Measurements from ENCODE around the gene HLCS. TPM values are rescaled to one million over a fixed set of nuclear protein-coding genes. Genes with fewer than 3 reads are reported as not detected.
"Not testable (repeated sequence)": the region's sequence is repeated elsewhere in the genome, so short reads cannot be mapped to it uniquely, and the experiment has no call there.

Gene HLCS
- total RNA-seq, 1 experiment from 2014 or later, result 30.9 TPM

DNA sequence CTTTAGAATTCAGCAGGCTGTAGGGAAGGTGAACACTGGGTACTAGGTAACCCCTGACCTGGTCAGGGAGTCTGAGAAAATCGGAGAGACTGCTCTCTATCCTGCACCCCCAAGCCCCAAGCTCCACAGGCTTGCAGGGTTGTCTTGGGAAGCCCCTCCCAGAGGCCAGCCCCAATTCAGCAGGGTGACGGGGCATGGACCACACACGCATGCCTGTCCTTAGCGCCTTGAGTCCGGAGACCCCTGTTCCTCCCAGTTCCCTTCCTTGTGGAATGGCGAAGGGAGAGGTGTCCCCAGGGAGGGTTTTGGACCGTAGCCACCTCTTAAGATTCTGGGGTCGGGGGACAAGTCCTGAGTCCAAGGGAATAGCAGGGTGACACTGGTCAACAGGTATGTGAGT, 116.1 kb downstream of the HLCS start:
- DNase-seq (ENCODE audit: low read depth), result no peak

DNA sequence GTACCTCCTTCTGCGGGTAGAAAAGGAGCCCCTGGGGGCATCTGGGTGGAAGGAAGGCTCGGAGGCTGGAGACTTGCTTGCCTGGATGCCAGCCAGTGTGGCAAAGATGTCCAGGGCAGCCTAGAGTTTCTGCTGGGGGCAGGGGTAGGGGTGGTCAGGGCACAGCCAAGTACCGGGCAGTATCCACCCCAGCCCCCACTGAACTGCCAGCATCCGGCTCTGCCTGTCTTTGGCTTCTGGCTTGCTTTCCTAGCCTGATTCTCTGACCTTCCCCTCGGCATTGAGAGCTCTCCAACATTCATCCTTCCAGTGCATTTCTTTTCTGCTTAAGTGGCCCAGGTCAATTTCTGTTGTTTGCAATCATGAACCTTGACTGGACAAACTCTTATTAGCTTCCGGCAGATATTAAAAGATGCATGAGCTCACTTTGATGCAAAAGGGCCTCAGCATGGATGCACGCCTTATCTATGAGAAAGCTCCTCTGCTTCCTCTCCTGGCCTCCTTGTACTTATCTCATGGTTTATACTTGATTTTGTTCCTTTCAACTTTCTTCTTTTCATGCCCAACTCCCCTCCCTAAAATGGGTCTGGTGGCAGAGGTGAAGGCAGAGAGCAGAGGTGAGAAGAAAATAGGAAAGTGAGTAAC, 116.9 kb downstream of the HLCS start:
- DNase-seq (ENCODE audit: low read depth), result no peak

DNA sequence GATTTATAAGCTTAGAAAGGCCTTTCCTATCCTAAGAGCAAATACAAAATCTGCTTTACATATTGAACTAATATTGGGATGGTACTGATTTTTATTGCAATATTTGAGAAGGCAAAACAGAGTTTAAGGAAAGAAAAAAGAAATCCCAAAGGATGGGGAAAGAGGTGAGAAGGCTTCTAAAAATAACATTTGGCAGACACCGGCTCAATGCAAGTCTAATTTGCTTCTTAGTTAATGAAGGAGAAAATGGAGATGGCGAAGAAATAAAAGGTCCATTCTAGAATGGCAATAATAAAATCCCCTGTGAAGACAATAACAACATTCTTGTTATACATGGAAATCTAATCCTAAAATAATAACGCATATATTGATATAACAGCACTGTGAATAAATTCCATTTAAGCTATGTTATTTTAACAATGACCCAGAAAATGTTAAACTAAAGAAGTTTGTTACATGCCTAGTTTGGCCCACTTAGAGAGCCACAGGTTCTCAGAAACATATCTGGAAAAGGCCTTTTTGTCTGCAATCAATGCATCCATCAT, 117.7 kb downstream of the HLCS start:
- no peak for DNase-seq (ENCODE audit: low read depth)

GRCh38 chr21:36847189-36847588, 119.3 kb downstream of the HLCS start:
- peak; percentile 84 for DNase-seq (ENCODE audit: low read depth)

DNA sequence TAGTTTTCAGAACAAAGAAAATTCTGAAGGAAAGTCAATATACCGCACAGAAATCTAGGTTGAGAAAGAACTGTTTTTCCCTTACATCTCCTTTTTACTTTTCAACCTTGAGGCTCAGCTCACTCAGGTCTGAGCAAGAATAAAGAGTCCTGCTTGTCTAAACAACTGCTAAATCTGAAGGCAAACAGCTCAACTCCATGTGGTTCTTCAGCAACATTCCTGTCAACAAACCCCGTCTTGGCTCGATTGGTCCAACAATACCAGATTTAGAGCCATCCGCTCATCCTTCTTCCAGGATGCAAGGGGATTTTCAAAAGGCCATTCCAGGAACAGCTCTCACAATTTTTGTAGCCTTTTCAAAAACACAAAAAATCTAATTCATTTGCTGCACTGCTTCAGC, 119.8 kb downstream of the HLCS start:
- peak; percentile 28 for DNase-seq (ENCODE audit: low read depth)

DNA sequence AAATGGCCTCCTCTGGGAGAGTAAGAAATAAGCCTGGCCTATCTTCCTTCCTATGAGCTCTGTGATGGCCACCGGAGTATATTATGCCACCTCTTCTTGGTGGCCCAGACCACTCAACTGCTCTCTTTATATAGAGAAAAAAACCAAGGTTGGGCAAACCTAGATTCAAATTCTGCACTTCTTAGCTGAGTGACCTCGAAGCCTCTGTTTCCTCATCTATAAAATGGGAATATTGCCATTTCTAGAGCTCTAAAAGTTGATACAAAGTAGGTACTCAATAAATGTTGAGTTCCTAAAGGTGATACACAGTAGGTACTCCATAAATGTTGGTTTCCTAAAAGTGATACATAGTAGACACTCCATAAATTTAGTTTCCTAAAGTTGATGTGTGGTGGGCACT, 120.7 kb downstream of the HLCS start:
- no peak for DNase-seq (ENCODE audit: low read depth)

DNA sequence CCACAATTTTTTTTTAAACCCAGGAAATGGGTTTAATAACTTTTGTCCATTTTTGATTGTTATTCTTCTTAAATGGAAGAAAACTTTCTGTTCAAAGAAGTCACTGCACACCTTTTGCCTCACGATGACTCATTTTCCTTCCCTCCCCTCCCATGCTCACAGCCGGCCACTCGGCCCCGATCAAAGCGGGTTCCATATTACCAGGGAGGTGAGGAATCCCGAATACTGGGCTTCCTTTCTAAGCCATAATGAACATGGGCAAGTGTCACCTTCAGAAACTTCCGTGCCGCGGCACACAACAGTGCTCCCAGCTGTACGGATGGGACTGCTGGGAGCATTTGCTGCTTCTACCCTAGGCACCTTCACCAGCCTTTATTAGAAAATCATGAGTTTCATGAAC, 121.4 kb downstream of the HLCS start:
- no peak for DNase-seq (ENCODE audit: low read depth)

- peak; percentile 24 for DNase-seq (ENCODE audit: low read depth)
Measured at GRCh38 chr21:36841866-36842265, 124.6 kb downstream of the HLCS start.

GRCh38 chr21:36839735-36840134, 126.7 kb downstream of the HLCS start:
- no peak for DNase-seq (ENCODE audit: low read depth)

DNA sequence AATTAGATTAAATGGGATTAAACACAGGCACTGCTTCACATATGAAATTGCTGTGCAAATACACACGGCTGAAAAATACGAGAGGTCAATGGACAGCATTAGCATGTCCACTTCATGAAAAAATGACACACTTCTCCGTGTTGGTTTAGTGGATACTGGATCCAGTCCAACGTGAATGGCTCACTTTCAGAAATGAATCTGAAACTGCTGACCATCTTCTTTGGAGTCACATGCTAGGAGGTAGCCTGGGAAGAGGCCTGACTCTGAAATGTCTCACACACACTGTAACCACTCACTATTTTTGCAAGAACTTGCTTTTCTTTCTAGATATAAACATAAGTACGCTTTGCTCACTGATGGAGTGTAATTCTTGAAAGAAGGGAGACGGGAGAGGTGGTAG, 127.3 kb downstream of the HLCS start:
- DNase-seq (ENCODE audit: low read depth), result peak; percentile 73

DNA sequence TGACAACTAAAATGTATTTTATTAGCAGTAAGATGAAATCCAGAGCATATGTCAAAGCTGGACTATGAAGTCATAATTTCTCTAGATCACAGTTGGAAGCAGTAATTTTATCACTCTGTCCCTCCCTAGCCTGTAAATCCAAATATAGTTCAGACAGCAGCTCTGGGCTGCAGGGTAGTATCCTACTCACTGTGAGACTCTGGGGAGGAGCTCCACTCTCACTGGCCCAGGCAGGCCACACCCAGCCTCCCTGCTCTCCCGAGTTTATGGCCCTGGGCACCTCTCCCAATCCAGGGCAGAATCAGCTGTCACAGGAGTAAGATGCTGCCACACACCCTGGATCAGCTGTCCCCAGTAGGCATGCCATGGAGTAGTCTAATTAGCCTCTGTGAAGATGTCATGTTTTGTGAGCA, 131.1 kb downstream of the HLCS start:
- DNase-seq (ENCODE audit: low read depth), result peak; percentile 75

GRCh38 chr21:36834192-36834591, 132.3 kb downstream of the HLCS start:
- DNase-seq (ENCODE audit: low read depth), result no peak

DNA sequence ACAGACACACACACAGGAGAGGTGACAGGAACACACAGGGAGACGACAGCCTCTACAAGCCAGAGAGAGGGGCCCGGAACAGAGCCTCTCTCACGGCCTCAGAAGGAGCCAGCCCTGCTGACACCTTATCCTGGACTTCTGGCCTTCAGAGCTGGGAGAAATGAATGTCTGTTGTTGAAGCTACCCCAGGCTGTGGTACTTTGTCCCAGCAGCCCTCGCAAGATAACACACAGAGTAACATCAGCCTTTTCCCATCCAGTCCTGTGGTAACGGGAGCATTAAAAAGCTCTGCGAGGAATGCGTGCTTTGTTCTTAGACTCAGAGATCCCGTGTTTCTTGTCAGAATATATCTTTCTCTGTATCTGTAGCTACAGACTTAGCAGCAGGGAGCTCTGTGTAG, 136.4 kb downstream of the HLCS start:
- DNase-seq (ENCODE audit: low read depth), result no peak

GRCh38 chr21:36828891-36829515, 137.5 kb downstream of the HLCS start:
- DNase-seq (ENCODE audit: low read depth), result no peak

- no peak for DNase-seq (ENCODE audit: low read depth)
Measured at GRCh38 chr21:36828208-36828607, 138.3 kb downstream of the HLCS start.

DNA sequence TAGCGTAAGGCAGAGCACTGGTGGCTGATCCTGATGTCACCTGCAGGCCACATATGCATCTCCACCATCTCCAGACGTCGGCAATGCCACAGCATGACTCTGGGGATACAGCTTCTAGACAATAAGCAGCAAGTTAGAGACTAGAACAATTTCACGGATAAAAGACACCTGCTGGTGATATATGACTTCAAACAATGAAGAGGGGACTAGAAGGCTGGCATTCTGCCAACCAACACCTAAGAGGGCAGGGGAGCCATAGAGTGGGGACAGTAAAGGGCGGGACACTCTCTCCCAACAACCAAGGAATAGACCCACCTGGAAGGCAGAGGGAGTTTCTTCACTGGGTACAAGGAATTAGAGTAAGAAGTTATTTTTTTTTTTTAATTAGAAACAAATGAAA, 140.8 kb downstream of the HLCS start:
- no peak for DNase-seq (ENCODE audit: low read depth)

DNA sequence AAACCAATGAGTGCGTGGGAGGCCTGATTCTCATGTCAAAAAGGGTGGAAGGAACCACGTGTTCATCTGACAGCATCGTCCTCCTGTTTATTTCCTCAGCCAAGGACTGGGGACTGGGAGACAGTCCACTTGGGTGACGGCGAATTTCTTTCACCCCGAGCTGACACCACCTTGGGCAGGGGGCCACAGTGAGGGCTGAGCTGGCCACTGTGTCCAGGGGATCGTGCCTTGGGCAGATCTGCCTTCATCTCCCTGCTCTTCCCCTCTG, 145.5 kb downstream of the HLCS start:
- DNase-seq (ENCODE audit: low read depth), result no peak

DNA sequence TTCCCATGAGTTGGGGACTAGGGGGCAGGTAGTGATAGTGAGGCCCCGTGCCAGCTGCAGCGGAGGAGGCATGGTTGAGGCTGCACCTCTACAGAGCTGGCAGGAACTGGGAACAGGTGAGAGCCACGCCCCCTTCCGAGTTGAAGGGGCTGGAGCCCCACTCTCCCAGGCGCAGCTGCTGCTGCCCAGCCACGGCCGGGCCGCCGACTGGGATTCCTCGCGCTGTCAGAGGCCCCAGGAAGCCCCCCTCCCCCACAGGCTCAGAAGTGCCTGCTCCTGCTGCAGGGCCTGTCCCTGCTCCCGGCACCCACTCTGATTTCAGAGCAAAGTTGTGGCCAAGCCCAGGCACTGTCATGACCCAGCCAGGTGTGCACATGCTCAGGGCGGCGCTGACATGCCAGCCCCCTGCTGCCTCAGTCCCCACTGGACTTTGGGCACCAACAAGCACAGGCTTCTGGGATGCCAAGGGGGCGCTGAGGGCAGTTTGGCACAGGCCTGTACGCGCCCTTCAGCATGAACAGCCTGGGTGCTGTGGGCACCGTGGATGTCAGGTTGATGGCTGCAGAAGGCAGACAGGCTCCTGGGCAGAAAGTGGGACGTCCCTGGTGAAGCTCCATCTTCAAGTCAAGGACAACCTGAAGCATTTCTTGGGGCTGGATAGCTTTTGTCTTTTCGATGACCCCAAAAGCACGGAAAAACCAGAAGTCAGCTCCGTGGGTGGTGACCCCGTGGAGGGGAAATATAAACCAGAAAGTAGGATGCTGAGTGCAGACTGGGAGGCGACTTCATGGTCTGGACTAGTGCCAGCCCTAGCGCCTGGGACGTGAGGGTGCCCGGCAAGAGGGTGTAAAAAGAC, 146.1 kb downstream of the HLCS start:
- no peak for DNase-seq (ENCODE audit: low read depth)

DNA sequence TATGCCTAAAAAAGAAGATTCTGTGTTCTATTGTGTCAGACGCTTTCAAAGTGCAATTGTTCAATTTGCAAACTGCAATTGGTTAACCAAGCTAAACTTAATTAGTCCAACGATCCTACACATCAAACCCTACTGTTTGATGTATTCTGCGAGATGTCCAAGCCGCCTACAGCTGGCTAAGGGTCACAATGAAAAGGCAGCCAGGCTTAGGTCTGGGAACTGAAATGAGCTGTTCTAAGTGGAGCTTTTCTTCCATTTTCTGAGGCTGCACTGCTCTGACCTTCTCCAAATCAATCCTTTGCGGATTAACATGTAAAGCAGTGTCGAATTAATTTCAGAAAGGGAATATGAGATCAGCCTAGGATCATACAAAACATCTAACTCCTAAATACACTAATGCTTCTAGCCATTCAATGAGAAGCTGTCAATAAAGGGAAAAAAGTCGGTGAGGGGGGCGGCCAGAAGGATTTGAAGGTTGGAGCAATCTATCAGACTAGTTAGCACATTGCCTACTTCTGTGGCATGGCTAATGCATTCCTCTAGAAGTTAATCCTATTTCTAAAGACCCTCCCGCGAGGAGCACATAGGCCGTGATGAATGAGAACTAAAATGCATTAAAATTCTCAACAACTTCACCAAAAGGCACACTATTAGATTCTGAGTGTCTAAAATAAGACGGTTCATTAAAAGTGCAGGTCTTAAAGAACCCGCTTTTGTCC, 148.6 kb downstream of the HLCS start:
- no peak for DNase-seq (ENCODE audit: low read depth)

GRCh38 chr21:36816561-36817130, 149.8 kb downstream of the HLCS start:
- peak; percentile 26 for DNase-seq (ENCODE audit: low read depth)

- not testable (repeated sequence) for DNase-seq (ENCODE audit: low read depth)
Measured at GRCh38 chr21:36816026-36816425, 150.4 kb downstream of the HLCS start.

DNA sequence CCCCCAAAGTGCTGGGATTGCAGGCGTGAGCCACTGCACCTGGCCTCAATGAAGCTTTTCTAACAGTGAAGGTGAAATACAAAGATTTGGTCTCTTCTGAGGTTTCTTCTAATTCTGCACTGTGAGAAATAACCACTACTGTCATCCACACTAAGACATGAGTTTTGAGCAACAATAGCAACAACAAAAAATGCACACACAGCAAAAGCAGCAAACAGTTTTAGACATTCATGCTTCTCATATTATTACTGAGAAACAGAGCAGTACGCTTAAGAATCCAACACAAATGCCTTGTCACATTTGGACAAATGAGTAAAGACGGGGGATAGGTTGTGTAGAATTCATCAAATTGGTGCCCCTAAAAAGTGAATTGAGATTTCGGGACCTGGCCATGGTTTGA, 151.2 kb downstream of the HLCS start:
- no peak for DNase-seq (ENCODE audit: low read depth)
